ELF-1 (cell line): Measurements from ENCODE around the gene SLC39A7.

ENCODE experiments used
- DNase-seq: peaks from one replicate; pipeline ENCODE4 v3.0.0-alpha.2; 2016; ENCODE audit warnings: low read depth, low spot score

The SLC39A7 gene

DNA sequence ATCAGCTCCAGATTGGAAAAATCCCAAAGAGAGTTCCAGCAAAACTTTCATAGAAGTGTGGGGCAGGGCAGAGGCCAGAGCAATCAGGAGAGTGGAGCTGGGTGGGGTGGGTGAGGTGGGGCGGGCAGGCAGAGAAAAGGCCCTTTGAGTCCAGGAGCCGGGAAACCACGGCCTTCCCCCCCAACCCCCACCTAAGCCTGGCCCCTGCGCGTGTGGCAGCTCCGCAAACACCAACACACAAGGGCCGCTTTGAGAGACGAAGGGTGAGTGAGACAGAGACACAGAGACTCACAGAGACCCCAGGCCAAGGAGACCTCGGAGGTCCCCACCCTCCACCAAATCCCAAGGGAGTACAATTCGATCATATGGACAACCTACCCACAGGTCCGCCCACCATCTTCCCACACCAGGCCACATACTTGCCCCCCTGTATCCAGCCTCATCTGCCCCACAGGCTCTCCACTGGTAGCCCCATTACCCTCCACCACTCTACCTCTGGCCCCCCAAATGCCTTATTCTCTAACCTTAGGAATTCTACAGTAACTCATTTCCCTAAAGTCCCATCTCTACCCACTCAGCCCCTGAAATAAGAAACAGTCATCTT lies 10.1 kb upstream of the SLC39A7 start:
- no peak for DNase-seq

DNA sequence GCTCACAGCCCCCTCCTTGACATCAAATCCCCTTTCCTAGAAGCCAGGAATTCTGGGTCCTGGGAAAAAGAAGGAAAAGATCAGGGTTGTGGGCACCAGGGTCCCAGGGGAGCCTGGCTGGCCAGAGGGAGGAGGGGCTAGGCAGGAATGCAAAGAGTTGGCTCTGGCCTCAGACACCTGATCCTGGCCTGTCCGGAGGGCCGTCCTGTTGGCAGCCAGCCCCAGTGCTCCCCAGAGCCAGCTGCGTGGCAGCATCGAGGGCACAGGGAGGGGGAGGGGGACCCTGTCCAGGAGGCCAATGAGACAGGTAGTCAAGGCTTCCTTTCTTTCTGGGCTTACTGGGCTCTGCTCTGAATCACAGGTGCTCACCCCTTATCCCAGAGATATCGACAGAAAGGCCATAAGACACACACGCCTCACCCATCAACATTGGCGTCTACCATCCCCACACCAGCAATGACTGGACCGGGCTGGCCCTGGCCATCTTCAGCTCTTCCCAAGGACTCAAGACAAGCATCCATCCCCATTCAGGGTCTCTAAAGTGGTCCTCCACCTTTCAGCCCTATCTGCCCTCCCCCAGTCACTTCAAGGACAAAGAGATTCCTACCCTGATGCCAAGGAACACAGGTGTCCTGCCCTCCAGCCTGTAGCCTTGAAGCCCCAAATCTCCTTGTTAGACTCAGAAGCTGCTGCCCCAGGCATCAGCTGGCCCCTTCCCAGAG lies 9.1 kb upstream of the SLC39A7 start:
- no peak for DNase-seq

DNA sequence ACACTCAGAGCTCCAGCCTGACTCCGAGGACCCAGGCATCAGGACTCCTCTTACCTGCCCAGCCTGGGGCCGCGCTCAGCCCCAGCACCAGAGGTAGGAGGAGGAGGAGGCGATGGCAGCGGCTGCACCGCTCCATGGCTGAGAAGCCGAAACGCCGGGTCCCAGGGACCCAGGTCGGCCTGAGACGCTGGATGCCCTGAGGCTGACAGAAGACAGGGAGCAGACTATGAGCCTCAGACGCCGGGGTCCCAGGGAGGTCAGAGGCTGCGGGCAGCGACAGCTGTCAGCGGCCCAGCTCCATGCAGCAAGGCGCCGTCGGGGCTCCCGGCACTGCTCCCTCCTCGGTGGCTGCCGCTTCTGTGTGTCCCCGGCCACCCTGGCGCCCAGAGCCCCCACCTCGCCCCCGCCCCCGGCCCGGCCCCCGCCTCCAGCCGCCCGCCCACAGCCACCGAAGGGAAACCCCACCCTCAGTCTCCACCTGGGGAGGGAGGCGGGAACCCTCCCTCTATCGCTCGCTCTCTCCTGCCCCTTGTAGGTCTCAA lies 8.5 kb upstream of the SLC39A7 start, which contains the start of gene COL11A2:
Gene COL11A2 (minus strand): TSS at position 363 of the 542 bp plus-strand sequence. CDS start 227 bp downstream, at position 136.
- peak; percentile 56 for DNase-seq

DNA sequence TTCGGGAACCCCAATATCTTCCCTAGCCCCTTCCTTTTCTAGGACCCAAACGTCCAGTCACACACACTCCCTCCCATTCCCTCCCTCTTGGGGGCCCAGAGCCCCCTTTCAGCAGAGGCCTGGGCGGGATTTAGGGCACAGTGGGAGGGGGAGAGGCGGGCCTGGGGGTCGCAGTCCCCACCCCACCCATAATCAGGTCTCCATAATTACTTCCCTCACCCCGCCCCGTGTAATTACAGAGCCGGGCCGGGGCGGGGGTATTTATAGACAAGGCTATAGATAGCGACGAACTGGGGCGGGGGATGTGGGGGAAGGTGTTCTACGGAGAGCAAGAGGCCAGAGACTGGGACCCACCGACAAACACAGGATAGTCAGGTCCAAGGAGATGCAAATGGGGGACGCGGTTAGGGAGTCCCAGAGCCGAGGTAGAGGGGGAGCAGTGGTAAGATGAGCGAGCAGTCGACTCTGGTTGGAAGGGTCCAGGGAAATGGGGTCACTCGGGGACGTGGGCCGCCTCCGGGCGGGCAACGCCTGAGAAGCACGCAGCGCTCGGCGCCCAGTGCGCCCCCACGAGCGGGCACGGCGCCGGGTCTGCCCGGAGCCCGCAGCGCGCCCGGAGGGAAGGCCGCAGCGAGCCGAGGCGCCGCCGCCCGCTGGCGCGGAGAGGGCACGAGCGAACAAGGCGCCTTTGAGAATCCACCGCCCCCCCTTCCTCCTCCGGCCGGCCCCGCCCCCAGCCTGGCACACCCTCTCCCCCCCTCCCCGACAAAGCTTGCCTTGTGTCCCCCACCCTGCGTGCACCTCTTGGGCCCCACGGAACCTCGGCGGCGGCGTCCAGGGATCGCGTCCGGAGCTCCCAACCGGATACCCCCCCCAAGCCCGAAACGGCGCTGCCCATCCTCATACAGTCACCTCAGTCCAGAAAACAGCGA lies 7.7 kb upstream of the SLC39A7 start:
- DNase-seq: no peak

DNA sequence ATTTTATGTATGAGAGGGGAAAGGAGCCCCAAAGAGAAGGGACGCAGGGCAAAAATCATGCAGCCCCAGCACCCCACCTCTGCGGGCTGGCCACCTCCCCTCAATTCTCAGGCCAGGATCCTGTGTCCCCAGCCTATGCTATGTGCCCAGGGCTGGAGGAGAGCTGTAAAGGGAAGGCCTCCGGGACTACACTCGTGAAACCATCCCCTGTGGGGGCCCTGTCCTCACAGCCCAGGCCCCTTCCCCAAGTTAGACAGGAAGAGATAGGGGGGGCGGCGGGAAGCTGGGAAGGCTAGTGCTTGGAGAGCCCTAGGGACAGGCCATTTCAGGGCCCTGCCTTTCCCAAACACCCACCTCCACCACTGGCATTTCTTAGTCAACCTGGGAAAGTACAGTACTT lies 7.0 kb upstream of the SLC39A7 start:
- DNase-seq: no peak

DNA sequence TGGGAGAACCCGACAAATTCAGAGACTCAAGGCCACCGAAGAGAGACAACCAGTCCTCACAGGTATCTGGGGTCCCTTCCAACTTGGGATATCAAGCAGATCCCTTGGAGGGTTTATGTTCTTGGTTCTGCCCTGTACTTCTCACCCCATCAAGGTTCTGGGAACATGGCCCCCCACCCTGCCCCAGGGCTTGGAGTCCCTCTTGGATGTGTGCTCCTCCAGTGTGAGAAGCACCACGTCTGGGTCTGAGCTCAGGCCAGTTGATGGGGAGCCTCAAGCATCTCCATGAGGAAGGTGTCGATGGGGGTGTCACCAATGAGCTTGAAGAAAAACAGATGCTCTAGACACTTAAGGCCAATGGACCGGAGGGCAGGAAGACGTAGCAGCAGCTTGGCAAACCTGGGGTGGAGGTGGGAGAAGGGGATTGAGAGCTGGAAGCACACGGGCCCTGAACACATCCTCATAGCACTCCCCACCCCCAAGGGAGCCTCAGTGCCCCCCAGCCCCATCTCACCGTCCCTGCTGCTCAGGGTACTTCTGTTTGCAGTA lies 6.2 kb upstream of the SLC39A7 start:
- no peak for DNase-seq

DNA sequence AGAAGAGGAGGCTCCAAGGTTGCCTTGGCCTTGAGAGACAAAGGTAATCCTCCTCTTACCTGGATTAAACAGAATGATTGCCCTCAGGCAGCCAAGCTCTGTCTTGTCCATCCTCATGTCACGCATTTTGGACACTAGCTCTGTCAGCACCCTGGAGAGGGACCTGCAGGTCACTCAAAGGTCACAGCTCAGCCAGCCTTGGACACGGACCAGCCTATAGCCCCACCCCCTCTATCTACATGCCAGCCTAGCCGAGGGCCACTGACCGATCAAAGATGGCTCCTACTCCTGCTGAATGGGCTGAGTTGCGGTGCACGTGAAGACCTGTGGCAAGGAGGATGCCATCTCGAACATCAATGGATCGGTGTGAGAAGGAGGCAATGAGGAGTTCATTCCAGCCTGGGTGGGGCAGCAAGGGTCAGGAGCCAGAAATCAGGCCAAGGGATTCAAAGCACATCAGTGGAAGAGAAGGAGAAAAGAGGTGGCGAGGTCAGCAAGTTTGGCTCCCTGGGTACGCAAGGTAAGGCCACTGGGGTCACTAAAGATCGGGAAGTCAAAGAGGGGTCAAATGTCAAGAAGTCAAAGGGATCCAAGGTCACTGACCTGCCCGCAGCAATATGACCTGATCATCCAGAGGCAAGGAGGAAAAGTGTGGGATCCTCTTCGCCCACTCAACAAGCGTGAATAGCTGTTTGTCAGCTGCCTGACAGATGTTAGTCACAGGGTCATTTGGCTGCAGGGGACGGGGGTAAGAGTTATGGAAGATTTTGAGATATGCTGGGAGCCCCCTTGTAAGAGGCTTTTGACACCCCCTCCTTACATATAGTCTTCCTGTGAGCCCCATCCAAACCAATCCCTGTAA lies 5.1 kb upstream of the SLC39A7 start:
- DNase-seq: no peak

DNA sequence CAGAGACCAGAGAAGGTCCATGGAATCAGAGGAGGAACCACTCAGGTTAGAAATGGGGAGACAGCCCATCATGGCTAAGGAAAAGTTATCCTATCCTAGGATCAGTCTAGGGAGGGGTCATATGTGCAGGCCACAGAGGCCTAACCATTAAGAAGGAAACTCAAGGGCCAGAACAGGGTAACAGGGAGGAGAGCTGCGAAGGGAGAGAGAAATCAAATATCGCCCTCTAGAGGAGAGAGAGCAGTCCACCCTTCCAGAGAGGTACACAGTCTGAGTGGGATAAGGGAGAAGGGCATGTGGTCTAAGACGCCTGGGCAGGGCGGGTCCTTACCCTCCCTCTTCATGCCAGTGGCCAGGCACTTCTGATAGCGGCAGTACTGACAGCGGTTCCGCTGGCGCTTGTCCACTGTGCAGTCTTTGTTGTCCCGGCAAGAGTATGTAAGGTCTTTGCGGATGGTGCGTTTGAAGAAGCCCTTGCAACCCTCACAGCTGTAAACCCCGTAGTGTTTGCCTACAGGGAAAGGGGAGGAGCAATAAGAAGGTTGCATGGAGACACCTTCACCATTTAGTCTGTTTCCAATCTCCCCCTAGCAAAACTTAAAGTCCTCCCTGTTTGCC lies 3.1 kb upstream of the SLC39A7 start:
- DNase-seq: peak; percentile 77

DNA sequence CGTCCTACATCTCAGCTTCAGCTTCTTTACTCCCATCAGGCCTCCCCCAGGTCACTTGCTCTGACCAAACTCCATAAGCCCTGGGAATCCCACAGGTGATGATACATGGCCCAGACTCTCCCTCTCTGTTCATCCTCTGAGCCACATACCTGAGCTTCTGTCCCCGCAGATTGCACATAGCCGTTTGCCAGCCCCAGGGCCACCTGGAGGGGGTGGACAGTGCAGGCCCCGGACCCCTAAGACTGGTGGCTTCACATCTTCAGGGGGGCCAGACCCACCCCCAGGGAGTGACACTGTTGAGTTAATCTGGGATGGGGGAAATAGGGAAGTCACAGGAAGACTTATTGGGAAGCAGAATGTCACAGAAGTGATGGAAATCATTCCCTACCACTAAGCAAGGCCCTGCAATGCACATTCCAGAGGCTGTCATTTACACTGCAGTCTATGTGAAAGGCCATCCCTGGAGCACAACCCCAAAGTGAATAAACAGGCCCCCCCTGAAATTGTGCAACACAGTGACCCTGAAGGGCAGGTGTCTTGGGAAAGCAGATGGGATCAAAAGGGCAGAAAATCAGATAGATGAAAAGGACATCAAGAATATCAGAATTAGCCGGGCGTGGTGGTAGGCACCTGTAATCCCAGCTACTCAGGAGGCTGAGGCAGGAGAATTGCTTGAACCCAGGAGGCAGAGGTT lies 2.4 kb upstream of the SLC39A7 start:
- no peak for DNase-seq

DNA sequence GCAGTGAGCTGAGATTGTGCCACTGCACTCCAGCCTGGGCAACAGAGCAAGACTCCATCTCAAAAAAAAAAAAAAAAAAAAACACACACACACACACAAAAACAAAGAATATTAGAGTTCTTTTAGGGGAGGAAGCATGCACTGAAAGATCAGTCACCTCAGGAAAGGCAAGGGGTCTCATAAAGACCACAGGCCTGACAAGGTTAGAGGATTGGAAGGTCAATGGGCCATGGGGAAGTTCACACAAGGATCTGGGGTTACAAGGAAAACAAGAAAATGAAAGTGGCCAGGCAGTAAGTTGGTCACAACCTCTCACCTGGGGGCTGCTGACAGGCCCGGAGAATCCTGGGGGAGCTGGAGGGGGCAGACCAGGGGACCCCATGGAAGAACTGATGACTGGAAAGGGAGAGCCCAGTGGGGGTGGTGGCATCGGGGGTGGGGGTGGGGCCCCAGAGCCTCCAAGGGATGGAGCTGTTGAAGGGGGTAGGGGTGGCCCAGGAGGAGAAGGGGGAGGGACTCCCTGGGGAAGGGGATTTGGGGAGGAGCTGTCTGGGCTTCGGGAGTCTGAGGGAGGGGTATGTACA lies 1.7 kb upstream of the SLC39A7 start:
- DNase-seq: no peak

DNA sequence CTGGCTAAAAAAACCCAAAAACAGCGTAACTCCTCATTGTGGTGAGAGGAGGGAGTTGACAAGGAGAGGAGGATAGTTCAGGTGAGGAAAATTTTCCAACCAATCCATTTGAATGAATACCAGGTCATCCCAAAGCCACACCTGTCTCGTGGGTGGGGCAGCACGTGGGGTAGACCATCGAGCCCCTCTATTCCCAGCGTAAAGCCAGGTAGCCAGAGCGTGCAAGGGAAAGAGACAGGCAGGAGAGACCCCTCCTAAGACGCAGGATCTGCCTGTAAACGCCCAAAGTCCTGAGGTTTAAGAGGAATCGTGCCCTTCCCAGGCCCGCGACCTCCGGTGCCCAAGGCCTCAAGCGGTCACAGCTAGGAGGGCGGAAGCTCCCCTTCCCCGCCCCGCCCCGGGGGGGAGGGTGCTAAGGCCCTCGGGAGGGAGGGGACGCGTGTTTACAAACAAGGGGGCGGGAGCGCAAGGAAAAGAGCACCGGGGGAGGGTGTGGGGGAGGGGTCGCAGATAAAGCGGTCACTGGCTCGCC lies 914 bp upstream of the SLC39A7 start:
- DNase-seq: no peak

DNA sequence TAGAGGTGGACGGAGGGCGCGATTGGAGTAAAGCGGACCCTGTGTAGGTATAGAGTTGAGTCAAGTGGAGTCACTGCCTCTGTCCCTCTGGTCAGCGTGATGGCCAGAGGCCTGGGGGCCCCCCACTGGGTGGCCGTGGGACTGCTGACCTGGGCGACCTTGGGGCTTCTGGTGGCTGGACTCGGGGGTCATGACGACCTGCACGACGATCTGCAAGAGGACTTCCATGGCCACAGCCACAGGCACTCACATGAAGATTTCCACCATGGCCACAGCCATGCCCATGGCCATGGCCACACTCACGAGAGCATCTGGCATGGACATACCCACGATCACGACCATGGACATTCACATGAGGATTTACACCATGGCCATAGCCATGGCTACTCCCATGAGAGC lies 479 bp downstream of the SLC39A7 start:
- DNase-seq: no peak

DNA sequence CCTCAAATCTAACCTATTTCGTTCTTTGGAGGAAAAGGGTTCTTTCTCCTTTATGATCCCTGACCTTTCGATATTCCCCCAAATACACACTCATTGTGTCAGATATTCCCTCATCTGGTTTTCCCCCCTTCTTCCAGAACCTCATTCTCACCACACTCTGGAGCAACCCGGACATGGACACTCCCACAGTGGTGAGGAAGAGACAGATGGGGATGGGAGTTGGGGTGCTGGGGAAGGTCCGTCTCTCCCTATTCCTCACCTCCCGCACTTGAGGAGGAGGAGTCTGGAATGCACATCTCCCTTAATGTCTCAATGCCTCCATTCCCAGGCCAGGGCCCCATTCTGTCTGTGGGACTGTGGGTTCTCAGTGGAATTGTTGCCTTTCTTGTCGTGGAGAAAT lies 1.3 kb downstream of the SLC39A7 start:
- DNase-seq: no peak

DNA sequence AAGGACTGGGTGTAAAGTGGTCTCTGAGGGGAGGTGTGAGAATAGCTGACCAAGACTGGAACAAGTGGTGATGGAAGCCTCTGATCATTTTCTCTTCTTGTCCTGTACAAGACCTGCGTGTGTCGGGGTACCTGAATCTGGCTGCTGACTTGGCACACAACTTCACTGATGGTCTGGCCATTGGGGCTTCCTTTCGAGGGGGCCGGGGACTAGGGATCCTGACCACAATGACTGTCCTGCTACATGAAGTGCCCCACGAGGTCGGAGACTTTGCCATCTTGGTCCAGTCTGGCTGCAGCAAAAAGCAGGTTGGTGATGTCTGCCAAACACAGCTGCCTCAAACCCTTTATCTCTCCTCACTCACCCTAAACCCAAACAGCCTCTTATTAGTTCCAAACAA lies 2.1 kb downstream of the SLC39A7 start:
- DNase-seq: no peak

DNA sequence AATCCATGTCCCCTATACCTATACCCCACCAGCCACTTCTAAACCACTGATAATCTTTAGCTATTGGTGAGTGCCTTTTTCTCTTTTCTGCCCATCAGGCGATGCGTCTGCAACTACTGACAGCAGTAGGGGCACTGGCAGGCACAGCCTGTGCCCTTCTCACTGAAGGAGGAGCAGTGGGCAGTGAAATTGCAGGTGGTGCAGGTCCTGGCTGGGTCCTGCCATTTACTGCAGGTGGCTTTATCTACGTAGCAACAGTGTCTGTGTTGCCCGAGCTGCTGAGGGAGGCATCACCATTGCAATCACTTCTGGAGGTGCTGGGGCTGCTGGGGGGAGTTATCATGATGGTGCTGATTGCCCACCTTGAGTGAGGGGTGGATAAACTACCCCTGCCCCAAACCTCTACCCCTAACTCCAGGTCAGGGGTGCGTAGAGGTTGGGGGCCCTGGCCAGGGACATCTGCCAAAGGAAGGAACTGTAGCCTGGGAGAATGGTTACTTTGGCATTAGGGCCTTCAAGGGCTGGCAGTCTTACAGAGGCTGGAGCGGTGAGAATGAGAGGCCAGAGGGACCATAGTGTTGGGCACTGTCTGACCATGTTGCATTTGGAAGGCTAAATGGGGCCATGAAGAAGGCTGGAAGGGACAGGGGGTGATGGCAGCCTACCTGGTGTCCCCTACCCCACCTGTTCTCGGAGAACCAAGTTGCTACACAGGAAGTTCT lies 2.9 kb downstream of the SLC39A7 start:
- no peak for DNase-seq

DNA sequence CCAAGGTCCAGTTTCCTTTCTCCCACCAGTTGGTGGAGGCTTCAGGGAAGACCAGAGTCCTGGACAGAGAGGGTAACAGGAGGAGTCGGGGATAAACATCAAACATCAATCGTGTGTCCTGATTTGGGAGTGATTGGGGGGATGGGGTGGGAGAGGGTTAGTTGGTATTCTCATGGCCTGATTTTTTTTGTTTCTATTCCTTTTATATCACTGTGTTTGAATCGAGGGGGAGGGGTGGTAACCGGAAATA lies 3.4 kb downstream of the SLC39A7 start:
- no peak for DNase-seq

DNA sequence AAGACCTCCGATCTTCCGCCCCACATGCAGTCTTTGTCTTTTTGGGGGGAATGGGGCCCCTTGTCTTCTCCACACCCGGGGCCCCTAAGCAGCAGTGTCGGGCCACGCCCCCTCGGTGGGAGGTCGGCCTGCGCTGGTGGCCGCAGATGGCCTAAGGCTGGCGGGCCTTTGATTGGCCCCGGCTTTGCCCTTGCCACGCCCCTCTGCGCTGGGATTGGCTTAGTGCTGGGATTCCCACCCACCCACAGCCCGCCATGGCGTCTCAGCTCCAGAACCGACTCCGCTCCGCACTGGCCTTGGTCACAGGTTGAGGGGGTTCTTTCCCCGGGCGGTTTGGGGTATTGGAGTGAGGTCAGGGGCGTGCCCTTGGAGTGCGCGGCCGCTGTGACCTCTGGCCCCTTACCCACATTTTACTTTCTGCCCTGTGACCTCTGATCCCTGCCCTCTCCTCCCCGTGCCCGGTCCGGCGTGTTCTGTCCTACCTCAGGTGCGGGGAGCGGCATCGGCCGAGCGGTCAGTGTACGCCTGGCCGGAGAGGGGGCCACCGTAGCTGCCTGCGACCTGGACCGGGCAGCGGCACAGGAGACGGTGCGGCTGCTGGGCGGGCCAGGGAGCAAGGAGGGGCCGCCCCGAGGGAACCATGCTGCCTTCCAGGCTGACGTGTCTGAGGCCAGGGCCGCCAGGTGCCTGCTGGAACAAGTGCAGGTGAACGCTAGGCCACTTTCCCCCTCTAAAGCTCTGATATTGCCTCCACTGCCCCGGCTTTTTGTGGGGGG lies 3.9 kb downstream of the SLC39A7 start, which contains the start of gene HSD17B8:
Gene HSD17B8 (plus strand): TSS at position 241 of the 776 bp plus-strand sequence. CDS start 14 bp downstream, at position 255.
- peak; percentile 94 for DNase-seq
